Natural killer cell (primary cell): ENCODE results near the gene SIGLEC14. TPM values are rescaled to one million over a fixed set of nuclear protein-coding genes. Genes with fewer than 3 reads are reported as not detected.
A peak's percentile ranks its signal among the peaks of the same experiment; 100 is the strongest.

Experiments used
- ATAC-seq, 3 donors: fragments of 150-1000 bp in 2 of 3; fragments of 200-7000 bp in 1 of 3; cut with Tn5 transposase; 1 replicate in 1 of 3; 2 replicates in 2 of 3; pipeline ENCODE4 v1.10.0; 2021; ENCODE audit warnings: mild to moderate bottlenecking in 2 of 3, moderate library complexity in 2 of 3
- DNase-seq, 2 donors: peaks; one replicate each; pipeline versions ENCODE4 v3.0.0 to v3.0.0-alpha.2; 2013 to 2021; ENCODE audit warnings: mixed read lengths in 1 of 2
- H3K27ac ChIP-seq: one replicate; pipeline ENCODE4 v1.5.1; 2013; ENCODE audit warnings: mild to moderate bottlenecking, low read length
- H3K27me3 ChIP-seq: one replicate; pipeline ENCODE4 v1.6.1; 2013; ENCODE audit warnings: low read length; ENCODE audit not compliant: control insufficient read depth, insufficient read depth
- H3K36me3 ChIP-seq: one replicate; pipeline ENCODE4 v1.6.1; 2013; ENCODE audit warnings: low read length; ENCODE audit not compliant: control insufficient read depth, insufficient read depth
- H3K4me1 ChIP-seq: one replicate; pipeline ENCODE4 v1.6.1; 2013; ENCODE audit warnings: low read length; ENCODE audit not compliant: control insufficient read depth, insufficient read depth
- H3K4me3 ChIP-seq: one replicate; pipeline ENCODE4 v1.5.1; 2013; ENCODE audit warnings: low read length
- H3K9me3 ChIP-seq: one replicate; pipeline ENCODE4 v1.6.1; 2013; ENCODE audit warnings: low read length; ENCODE audit not compliant: control insufficient read depth, insufficient read depth
- H3K27ac Mint-ChIP-seq, 2 donors: one replicate each; pipeline ENCODE4 v1.8.0; 2022; ENCODE audit warnings: mild to moderate bottlenecking in 2 of 2, mixed read lengths in 2 of 2, moderate library complexity in 1 of 2
- H3K27me3 Mint-ChIP-seq, 2 donors: one replicate each; pipeline ENCODE4 v1.8.0; 2022; ENCODE audit warnings: low read depth in 2 of 2, mixed read lengths in 2 of 2
- H3K36me3 Mint-ChIP-seq: one replicate; pipeline ENCODE4 v1.8.0; 2022; ENCODE audit warnings: mixed read lengths
- H3K4me1 Mint-ChIP-seq, 2 donors: one replicate each; pipeline ENCODE4 v1.8.0; 2022; ENCODE audit warnings: mixed read lengths in 2 of 2
- H3K4me3 Mint-ChIP-seq: one replicate; pipeline ENCODE4 v1.8.0; 2022; ENCODE audit warnings: mild to moderate bottlenecking, moderate library complexity, mixed read lengths
- H3K9me3 Mint-ChIP-seq, 2 donors: one replicate each; pipeline ENCODE4 v1.8.0; 2022; ENCODE audit warnings: mixed read lengths in 2 of 2
- CTCF ChIP-seq: fragments of 200-600 bp; IDR thresholded peaks from one replicate; pipeline ENCODE4 v1.8.0; 2022; ENCODE audit warnings: antibody characterized with exemption
- WGBS: methylation state at CpG from one replicate; pipeline ENCODE4 v1.1.7; 2013; ENCODE audit warnings: missing lambda C conversion rate; ENCODE audit not compliant: insufficient coverage; 5-methylcytosine and 5-hydroxymethylcytosine counted together
- intact Hi-C: fragments of 100-400 bp; cut with micrococcal nuclease; formaldehyde crosslinking; loops from one replicate; pipeline ENCODE4 v1.14.2; 2022
- total RNA-seq, 4 donors: library from RNA; stranded (reverse); fragments of 120-200 nt in 1 of 4; gene quantifications; one replicate each; pipeline versions ENCODE4 v1.2.3 to v1.2.4, GENCODE V29; 2013 to 2022

Gene SIGLEC14
- total RNA-seq, 3 donors from 2014 or later (not counting 1 experiment from before 2014, with no cell fraction given): 2.7 to 4.9 (median 2.9) TPM

DNA sequence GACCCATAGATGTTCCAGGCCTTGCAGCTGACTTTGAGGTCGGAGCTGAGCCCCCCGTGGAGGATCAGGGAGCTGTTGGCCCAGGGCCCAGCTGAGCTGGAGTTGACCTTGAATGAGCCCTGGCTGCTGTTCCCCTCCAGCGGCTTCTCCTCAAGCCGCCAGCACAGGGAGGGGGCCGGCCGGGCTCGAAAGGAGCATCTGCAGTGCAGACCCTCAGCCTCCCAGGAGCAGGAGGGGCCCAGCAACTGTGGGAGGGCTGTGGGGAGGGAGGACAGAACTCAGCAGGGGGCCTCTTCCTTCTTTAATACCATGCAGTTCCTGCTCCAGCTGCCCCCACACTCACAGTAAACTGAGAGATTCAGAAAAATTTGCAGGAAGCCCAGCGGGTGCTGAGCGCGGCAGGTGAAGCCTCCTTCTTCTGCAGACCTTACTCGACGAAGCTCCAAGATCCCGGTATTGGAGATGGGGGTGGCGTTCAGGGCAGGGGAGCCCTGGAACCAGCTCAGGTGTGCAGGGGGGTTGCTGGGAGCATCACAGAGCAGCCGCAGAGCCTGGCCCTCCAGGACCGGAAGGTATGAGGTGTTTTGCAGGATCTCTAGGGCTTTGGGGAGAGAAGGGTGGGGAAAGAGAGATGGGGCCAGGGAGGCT, 19.0 kb downstream of the SIGLEC14 start:
- Histone ChIP-seq H3K36me3 (no peaks in the 10 kb centered on the region), H3K27ac (no peak overlapping the region), H3K27me3 (no peaks in the 10 kb centered on the region), H3K9me3 (no peaks in the 10 kb centered on the region), H3K4me1 (peaks cover 8% of the 10 kb centered on the region), H3K4me3 (no peak overlapping the region)
- Mint-ChIP-seq H3K4me1 (peaks cover 0 to 8% of the 10 kb centered on the region in 2 donors), H3K36me3 (no peaks in the 10 kb centered on the region), H3K4me3 (no peak overlapping the region), H3K27me3 (peaks cover 0 to 3% of the 10 kb centered on the region in 2 donors), H3K27ac (no peak overlapping the region), H3K9me3 (no peaks in the 10 kb centered on the region)
- no peak for ATAC-seq
- no peak for DNase-seq
- intact Hi-C loops: loop anchor here (2.0 kb wide), 1 partner anchor 19 kb away; the partner anchor contains the start of gene SIGLEC14
- 86% methylated on average over 16 of the region's 16 CpGs for WGBS
- TF ChIP-seq CTCF: no peak

DNA sequence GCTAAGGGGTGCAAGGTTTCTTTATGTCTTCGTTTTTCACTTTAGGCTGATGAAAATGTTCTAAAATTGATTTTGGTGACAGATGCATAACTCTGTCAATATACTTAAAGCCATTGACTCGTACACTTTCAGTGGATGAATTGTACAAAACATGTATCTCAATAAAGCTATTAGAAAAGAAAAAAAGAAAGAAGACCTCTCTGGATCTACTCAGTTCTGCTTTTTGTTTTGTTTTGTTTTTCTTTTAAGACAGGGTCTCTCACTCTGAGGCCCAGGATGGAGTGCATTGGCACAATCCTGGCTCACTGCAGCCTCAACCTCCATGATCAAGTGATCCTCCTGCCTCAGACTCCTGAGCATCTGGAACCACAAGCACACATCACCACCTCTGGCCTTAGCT, 19.9 kb downstream of the SIGLEC14 start:
- Histone ChIP-seq H3K4me3 (no peak overlapping the region), H3K27ac (no peak overlapping the region), H3K4me1 (peaks cover 8% of the 10 kb centered on the region), H3K36me3 (no peaks in the 10 kb centered on the region), H3K9me3 (no peaks in the 10 kb centered on the region), H3K27me3 (no peaks in the 10 kb centered on the region)
- Mint-ChIP-seq H3K9me3 (no peaks in the 10 kb centered on the region), H3K27me3 (peaks cover 0 to 3% of the 10 kb centered on the region in 2 donors), H3K27ac (no peak overlapping the region), H3K36me3 (no peaks in the 10 kb centered on the region), H3K4me1 (peaks cover 0 to 8% of the 10 kb centered on the region in 2 donors), H3K4me3 (no peak overlapping the region)
- 94% methylated on average over 2 of the region's 2 CpGs for WGBS
- DNase-seq (no peak), ATAC-seq (no peak)
- intact Hi-C loops: no loop called here
- no peak for TF ChIP-seq CTCF

GRCh38 chr19:51621178-51621577, 25.4 kb downstream of the SIGLEC14 start:
- H3K9me3 ChIP-seq: no peaks in the 10 kb centered on the region
- no peaks in the 10 kb centered on the region for H3K4me1 ChIP-seq
- no peaks in the 10 kb centered on the region for H3K36me3 ChIP-seq
- no peak overlapping the region for H3K27ac ChIP-seq
- Mint-ChIP-seq H3K9me3 (no peaks in the 10 kb centered on the region), H3K27ac (peak overlapping the region in 1 of 2 donors; percentile 57), H3K4me1 (peaks cover 7 to 8% of the 10 kb centered on the region in 2 donors), H3K27me3 (peaks cover 0 to 3% of the 10 kb centered on the region in 2 donors), H3K36me3 (no peaks in the 10 kb centered on the region), H3K4me3 (no peak overlapping the region)
- DNase-seq (no peak), ATAC-seq (peak; percentile 29 to 83 (median 49))
- no peaks in the 10 kb centered on the region for H3K27me3 ChIP-seq
- TF ChIP-seq CTCF: no peak
- H3K4me3 ChIP-seq: no peak overlapping the region
- intact Hi-C loops: no loop called here
- WGBS: 0% methylated on average over 2 of the region's 2 CpGs

DNA sequence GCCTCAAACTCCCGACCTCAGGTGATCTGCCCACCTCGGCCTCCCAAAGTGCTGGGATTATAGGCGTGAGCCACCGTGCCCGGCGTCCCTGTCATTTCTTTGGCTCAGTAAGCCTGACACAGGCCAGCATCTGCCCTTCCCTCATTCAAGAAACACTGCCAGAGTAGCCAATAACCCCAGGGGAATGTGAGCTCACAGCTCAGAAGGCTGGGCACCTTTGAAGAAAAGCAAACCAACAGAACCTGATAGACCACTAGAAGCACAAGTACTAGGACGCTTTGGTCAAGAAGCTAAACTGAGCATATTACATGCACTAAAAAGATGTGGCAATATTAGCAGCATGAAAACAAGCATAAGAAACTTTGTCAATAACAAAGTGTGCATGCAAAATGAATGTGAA, 30.6 kb downstream of the SIGLEC14 start:
- DNase-seq: no peak
- H3K36me3 ChIP-seq: no peaks in the 10 kb centered on the region
- H3K36me3 Mint-ChIP-seq: no peaks in the 10 kb centered on the region
- H3K27me3 Mint-ChIP-seq: peaks cover 0 to 5% of the 10 kb centered on the region in 2 donors
- no peak overlapping the region for H3K4me3 Mint-ChIP-seq
- H3K27ac Mint-ChIP-seq: no peak overlapping the region
- 95% methylated on average over 7 of the region's 7 CpGs for WGBS
- H3K9me3 Mint-ChIP-seq: peaks cover 0 to 2% of the 10 kb centered on the region in 2 donors
- peaks cover 2 to 3% of the 10 kb centered on the region in 2 donors for H3K4me1 Mint-ChIP-seq
- TF ChIP-seq CTCF: no peak
- no peak overlapping the region for H3K4me3 ChIP-seq
- no peak for ATAC-seq
- H3K9me3 ChIP-seq: peaks cover 7% of the 10 kb centered on the region
- intact Hi-C loops: no loop called here
- H3K27me3 ChIP-seq: no peaks in the 10 kb centered on the region
- H3K27ac ChIP-seq: no peak overlapping the region
- no peaks in the 10 kb centered on the region for H3K4me1 ChIP-seq
